Raji (cell line): ENCODE measurements around the gene PCP4.

Source experiments
- POLR2A ChIP-seq: IDR thresholded peaks from 2 replicates; pipeline ENCODE4 v1.6.1; 2011; ENCODE audit warnings: low read depth, low read length, control low read depth; ENCODE audit not compliant: insufficient read depth

The PCP4 gene

DNA sequence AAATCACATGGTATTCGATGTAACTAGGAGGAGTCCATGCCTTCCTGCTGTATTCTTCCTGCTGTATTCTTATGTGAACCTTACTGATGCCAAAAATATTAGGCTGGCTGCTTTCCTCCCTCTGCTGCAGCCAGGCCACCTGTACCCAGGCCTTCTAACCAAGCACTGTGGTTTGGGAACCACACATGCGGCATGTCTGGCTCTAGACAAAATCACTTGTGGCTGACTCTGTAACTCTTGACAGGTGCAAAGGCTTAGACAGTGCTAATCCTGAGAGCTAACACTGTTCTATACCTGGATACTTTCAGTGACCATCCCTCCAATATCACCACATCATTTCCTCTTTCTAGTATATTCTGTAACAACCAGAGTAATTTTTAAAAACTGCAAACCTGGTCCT lies 67.7 kb downstream of the PCP4 start:
- no peak for TF ChIP-seq POLR2A

DNA sequence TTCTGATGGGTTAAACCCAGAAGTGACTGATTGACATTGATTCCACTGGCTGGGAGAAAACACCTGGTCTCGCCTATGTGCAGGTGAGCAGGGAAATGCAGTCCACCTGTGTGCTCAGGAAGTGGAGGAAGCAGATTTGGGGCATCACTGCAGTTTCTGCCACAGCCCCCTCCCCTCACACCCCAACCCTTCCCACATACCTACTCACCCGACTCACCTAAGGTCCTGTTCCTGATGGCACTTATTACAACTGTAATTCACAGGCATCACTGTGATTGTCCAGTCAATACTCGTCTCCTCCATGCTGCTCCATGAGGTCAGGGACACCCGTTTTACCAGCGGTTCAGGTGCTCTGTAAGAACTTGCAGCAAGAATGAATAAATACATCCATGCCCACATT lies 68.5 kb downstream of the PCP4 start:
- TF ChIP-seq POLR2A: no peak

DNA sequence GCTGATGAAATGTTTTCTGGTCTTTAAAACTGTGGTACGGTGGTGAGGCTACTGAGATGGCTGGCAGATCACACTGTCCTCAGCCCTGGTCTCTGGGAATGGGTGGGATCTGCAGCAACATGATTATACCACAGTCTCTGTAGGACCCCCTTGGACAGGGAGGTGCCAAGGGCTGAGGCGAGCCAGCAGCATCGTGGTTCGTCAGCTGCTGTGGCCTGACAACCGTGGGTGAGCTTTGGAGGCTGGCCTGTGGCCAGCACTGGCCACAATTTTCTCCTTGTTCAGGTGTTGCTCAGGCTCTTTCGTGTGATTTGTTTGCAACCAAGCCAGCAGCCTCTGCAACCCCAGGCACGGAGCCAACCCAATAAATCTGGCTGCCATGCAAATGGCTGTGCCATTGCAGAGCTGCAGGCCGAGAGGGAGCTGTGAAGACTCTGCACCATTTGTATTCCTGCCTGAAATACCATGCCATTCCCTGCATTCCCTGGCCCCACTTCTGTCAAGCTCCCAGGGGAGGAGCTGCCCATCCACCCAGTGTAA lies 70.9 kb downstream of the PCP4 start:
- TF ChIP-seq POLR2A: no peak

GRCh38 chr21:39946199-39946598 lies 79.0 kb downstream of the PCP4 start:
- TF ChIP-seq POLR2A: no peak

DNA sequence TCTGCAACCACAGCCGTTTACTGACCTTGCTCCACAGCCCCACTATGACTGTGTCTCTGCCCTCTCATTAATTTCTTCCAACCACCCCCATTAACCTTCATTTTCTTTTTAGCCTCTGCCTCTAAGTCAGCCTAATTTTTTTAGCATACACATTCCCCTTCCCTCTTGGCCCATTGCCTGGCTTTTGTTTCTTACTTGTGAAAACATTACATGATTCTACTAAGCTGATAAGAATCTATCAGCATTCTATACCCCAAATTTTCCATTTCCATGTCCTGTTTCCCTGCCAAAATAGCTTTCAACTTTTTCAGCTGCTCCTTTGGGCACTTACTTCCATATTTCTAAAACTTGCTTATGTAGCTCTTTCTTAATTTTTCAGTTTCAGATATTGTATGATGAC lies 79.8 kb downstream of the PCP4 start:
- no peak for TF ChIP-seq POLR2A

GRCh38 chr21:39951183-39952101 lies 84.2 kb downstream of the PCP4 start:
- no peak for TF ChIP-seq POLR2A

GRCh38 chr21:39952265-39952664 lies 85.0 kb downstream of the PCP4 start:
- TF ChIP-seq POLR2A: no peak

DNA sequence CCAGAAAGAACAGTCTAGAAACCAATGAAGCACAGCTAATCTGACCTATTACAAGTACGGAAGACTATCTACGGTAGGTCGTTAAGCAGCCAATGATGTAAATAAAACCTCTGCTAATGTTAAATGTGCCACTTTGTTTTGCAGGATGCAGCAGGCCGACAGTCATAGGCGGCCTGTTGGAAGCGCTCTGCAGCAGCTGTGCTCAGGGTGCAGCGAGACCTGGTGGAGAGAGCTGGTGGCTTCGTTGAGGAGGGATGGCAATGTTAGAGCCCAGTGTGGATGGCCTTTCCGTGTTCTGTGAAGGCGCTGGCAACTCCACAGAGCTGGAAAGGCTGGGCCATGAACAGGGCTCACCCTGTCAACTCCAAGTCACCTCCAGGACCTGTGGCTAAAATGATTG lies 87.3 kb downstream of the PCP4 start:
- no peak for TF ChIP-seq POLR2A

DNA sequence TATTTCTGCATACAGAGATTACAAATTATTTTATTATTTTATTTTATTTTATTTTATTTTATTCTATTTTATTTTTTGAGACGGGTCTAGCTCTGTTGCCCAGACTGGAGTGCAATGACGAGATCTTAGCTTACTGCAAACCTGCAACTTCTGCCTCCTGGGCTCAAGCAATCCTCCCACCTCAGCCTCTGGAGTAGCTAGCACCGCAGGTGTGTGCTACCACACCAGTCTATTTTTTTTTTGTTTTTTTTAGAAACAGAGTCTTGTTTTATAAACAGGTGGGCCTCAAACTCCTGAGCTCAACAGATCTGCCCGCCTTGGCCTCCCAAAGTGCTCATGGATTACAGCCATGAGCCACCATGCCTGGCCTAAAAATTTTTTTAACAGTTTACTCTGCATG lies 88.1 kb downstream of the PCP4 start:
- no peak for TF ChIP-seq POLR2A

- TF ChIP-seq POLR2A: no peak
These were observed 89.3 kb downstream of the PCP4 start for GRCh38 chr21:39956586-39956985.

GRCh38 chr21:39958731-39959130 lies 91.5 kb downstream of the PCP4 start:
- TF ChIP-seq POLR2A: no peak

DNA sequence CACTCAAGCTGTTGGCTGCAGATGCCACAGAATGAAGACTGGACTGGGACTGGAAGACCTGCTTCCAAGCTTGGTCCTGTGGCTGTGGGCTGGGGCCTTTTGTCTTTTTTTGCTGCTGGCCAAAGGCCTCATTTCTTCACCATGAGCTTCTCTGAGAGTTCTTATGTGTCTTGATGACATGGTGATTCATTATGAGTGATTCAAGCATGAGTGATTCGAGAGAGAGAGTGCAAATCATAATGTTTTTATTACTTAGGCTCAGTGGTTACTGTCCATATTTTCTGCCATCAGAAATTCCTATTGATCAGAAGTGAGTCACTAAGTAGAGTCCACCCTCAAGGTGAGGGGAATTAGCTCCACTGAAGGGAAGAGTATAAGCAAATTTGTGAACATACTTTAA lies 94.0 kb downstream of the PCP4 start:
- TF ChIP-seq POLR2A: no peak

- no peak for TF ChIP-seq POLR2A
These were observed 97.8 kb downstream of the PCP4 start for GRCh38 chr21:39965026-39965425.

- no peak for TF ChIP-seq POLR2A
These were observed 99.5 kb downstream of the PCP4 start for GRCh38 chr21:39966786-39967185.

DNA sequence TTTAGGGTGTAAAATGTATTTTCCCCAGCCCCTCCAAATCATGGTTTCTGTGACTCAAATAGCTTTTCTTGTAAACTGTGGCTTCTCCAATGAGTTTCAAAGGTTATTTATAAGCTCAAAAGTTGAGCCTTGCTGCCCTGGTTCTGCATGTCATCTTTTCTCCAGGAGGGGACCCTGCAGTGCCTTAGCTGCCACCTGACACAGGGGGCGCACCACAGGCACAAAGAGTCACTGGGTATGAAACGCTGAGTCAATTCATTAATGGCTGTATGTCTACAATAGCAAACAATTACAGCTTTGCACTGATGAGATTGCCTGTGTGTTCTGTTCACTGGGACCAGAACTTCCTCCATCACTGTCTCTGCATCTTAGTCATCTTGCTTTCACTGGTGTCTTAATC lies 100.8 kb downstream of the PCP4 start:
- no peak for TF ChIP-seq POLR2A

- TF ChIP-seq POLR2A: no peak
These were observed 102.6 kb downstream of the PCP4 start for GRCh38 chr21:39969691-39970364.
